HG03045 (cell line): ENCODE measurements around the gene VTI1A.
A peak's percentile ranks its signal among the peaks of the same experiment; 100 is the strongest.

Experiments
- ATAC-seq: cut with Tn5 transposase; IDR thresholded peaks from one replicate; pipeline ENCODE4 v1.9.1; 2021; ENCODE audit warnings: mild to moderate bottlenecking, moderate library complexity; ENCODE audit not compliant: unreplicated experiment

The VTI1A gene

GRCh38 chr10:112503643-112504042 lies 56.6 kb downstream of the VTI1A start:
- ATAC-seq = no peak

GRCh38 chr10:112507046-112507445 lies 60.0 kb downstream of the VTI1A start:
- no peak for ATAC-seq

GRCh38 chr10:112507988-112508387 lies 61.0 kb downstream of the VTI1A start:
- ATAC-seq = no peak

- ATAC-seq = no peak
These were observed 62.7 kb downstream of the VTI1A start for GRCh38 chr10:112509558-112510291.

GRCh38 chr10:112510384-112510783 lies 63.4 kb downstream of the VTI1A start:
- no peak for ATAC-seq

- ATAC-seq = no peak
These were observed 65.3 kb downstream of the VTI1A start for GRCh38 chr10:112512294-112512693.

- ATAC-seq = no peak
These were observed 68.1 kb downstream of the VTI1A start for GRCh38 chr10:112515126-112515525.

GRCh38 chr10:112515852-112516251 lies 68.8 kb downstream of the VTI1A start:
- ATAC-seq = no peak

- no peak for ATAC-seq
These were observed 70.4 kb downstream of the VTI1A start for GRCh38 chr10:112517451-112517862.

GRCh38 chr10:112519133-112519761 lies 72.2 kb downstream of the VTI1A start:
- ATAC-seq = peak; percentile 65

GRCh38 chr10:112520914-112521313 lies 73.9 kb downstream of the VTI1A start:
- no peak for ATAC-seq

GRCh38 chr10:112524641-112525040 lies 77.6 kb downstream of the VTI1A start:
- ATAC-seq = no peak

- no peak for ATAC-seq
These were observed 78.2 kb downstream of the VTI1A start for GRCh38 chr10:112525200-112525599.

- ATAC-seq = peak; percentile 85
These were observed 79.1 kb downstream of the VTI1A start for GRCh38 chr10:112526139-112526538.

- no peak for ATAC-seq
These were observed 79.9 kb downstream of the VTI1A start for GRCh38 chr10:112526906-112527305.

- no peak for ATAC-seq
These were observed 81.2 kb downstream of the VTI1A start for GRCh38 chr10:112528235-112528634.

- no peak for ATAC-seq
These were observed 84.4 kb downstream of the VTI1A start for GRCh38 chr10:112531421-112531820.

- peak; percentile 96 for ATAC-seq
These were observed 85.2 kb downstream of the VTI1A start for GRCh38 chr10:112532189-112532588.

- no peak for ATAC-seq
These were observed 85.9 kb downstream of the VTI1A start for GRCh38 chr10:112532956-112533355.

- ATAC-seq = no peak
These were observed 86.9 kb downstream of the VTI1A start for GRCh38 chr10:112533916-112534315.

GRCh38 chr10:112535531-112535951 lies 88.5 kb downstream of the VTI1A start:
- peak; percentile 57 for ATAC-seq

GRCh38 chr10:112536663-112537062 lies 89.6 kb downstream of the VTI1A start:
- no peak for ATAC-seq
